HG02885 (cell line): ENCODE results near the gene TMEM175.
"Not testable (repeated sequence)": the region's sequence is repeated elsewhere in the genome, so short reads cannot be mapped to it uniquely, and the experiment has no call there.

Experiments used
- ATAC-seq: cut with Tn5 transposase; IDR thresholded peaks from one replicate; pipeline ENCODE4 v1.9.1; 2021; ENCODE audit warnings: mild to moderate bottlenecking; ENCODE audit not compliant: unreplicated experiment, poor library complexity

The TMEM175 gene

GRCh38 chr4:914531-914930 is 17.7 kb upstream of the TMEM175 start:
- no peak for ATAC-seq

- no peak for ATAC-seq
Measured at GRCh38 chr4:915041-915474, 17.2 kb upstream of the TMEM175 start.

- ATAC-seq: no peak
Measured at GRCh38 chr4:915595-915994, 16.7 kb upstream of the TMEM175 start.

GRCh38 chr4:917466-917865 is 14.8 kb upstream of the TMEM175 start:
- no peak for ATAC-seq

- no peak for ATAC-seq
Measured at GRCh38 chr4:917992-918391, 14.3 kb upstream of the TMEM175 start.

GRCh38 chr4:918591-918990 is 13.7 kb upstream of the TMEM175 start:
- not testable (repeated sequence) for ATAC-seq

GRCh38 chr4:919004-919680 is 13.1 kb upstream of the TMEM175 start:
- not testable (repeated sequence) for ATAC-seq

GRCh38 chr4:921830-922331 is 10.4 kb upstream of the TMEM175 start:
- peak; percentile 49 for ATAC-seq

- ATAC-seq: peak; percentile 72
Measured at GRCh38 chr4:924107-925096, 7.9 kb upstream of the TMEM175 start.

- ATAC-seq: no peak
Measured at GRCh38 chr4:925171-925570, 7.1 kb upstream of the TMEM175 start.

- ATAC-seq: no peak
Measured at GRCh38 chr4:925771-926500, 6.3 kb upstream of the TMEM175 start.

GRCh38 chr4:926538-926937 is 5.7 kb upstream of the TMEM175 start:
- ATAC-seq: no peak

- not testable (repeated sequence) for ATAC-seq
Measured at GRCh38 chr4:927566-927965, 4.7 kb upstream of the TMEM175 start.

GRCh38 chr4:929096-929765 is 3.0 kb upstream of the TMEM175 start:
- ATAC-seq: no peak

- no peak for ATAC-seq
Measured at GRCh38 chr4:930028-930551, 2.2 kb upstream of the TMEM175 start.

- ATAC-seq: no peak
Measured at GRCh38 chr4:930827-931193, 1.4 kb upstream of the TMEM175 start.

GRCh38 chr4:931194-931959 is 883 bp upstream of the TMEM175 start:
- ATAC-seq: no peak

GRCh38 chr4:932713-933070 is 432 bp downstream of the TMEM175 start:
- ATAC-seq: no peak

- not testable (repeated sequence) for ATAC-seq
Measured at GRCh38 chr4:939508-939907, 7.2 kb downstream of the TMEM175 start.
